Measurements from ENCODE around the gene VSTM4. TPM values are rescaled to one million over a fixed set of nuclear protein-coding genes. Genes with fewer than 3 reads are reported as not detected.

Gene VSTM4
- total and polyA plus RNA-seq, 12 donors = 15.1 to 136 (median 60.3) TPM

GRCh38 chr10:49160110-49160509, 44.8 kb upstream of the VSTM4 start:
- no peak for TF ChIP-seq POLR2A (IDR thresholded peaks at IDR 0.05)
- TF ChIP-seq, protein P1, sequence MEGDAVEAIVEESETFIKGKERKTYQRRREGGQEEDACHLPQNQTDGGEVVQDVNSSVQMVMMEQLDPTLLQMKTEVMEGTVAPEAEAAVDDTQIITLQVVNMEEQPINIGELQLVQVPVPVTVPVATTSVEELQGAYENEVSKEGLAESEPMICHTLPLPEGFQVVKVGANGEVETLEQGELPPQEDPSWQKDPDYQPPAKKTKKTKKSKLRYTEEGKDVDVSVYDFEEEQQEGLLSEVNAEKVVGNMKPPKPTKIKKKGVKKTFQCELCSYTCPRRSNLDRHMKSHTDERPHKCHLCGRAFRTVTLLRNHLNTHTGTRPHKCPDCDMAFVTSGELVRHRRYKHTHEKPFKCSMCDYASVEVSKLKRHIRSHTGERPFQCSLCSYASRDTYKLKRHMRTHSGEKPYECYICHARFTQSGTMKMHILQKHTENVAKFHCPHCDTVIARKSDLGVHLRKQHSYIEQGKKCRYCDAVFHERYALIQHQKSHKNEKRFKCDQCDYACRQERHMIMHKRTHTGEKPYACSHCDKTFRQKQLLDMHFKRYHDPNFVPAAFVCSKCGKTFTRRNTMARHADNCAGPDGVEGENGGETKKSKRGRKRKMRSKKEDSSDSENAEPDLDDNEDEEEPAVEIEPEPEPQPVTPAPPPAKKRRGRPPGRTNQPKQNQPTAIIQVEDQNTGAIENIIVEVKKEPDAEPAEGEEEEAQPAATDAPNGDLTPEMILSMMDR (IDR thresholded peaks at IDR 0.05) = no peak
- DNase-seq = no peak
- no peaks in the 10 kb centered on the region for H3K27me3 ChIP-seq
- no peak overlapping the region for H3K4me3 ChIP-seq
- H3K27ac ChIP-seq = no peak overlapping the region
- intact Hi-C loops (cut with DNase I) = loop anchor here (5.0 to 10.0 kb wide), 3 partner anchors 178 to 505 kb away; no protein-coding TSS in a partner anchor
- H3K4me1 ChIP-seq (replicated peaks in 1 of 2) = no peaks in the 10 kb centered on the region
- no peaks in the 10 kb centered on the region for H3K36me3 ChIP-seq (replicated peaks in 1 of 2)
- WGBS, 4 donors = 83 to 91% (median 85%) methylated on average over 5 of the region's 5 CpGs
- no peaks in the 10 kb centered on the region for H3K9me3 ChIP-seq (replicated peaks in 1 of 3)

- Histone ChIP-seq H3K9me3 (replicated peaks in 1 of 3) (no peaks in the 10 kb centered on the region), H3K4me1 (replicated peaks in 1 of 2) (no peaks in the 10 kb centered on the region), H3K36me3 (replicated peaks in 1 of 2) (no peaks in the 10 kb centered on the region), H3K4me3 (no peak overlapping the region), H3K27me3 (no peaks in the 10 kb centered on the region), H3K27ac (no peak overlapping the region)
- TF ChIP-seq, protein P1 (IDR thresholded peaks at IDR 0.05) = no peak
- no peak for TF ChIP-seq POLR2A (IDR thresholded peaks at IDR 0.05)
- 58 to 74% (median 59%) methylated on average over 3 of the region's 3 CpGs for WGBS, 4 donors
- intact Hi-C loops (cut with DNase I) = no loop called here
- no peak for DNase-seq
Observed at GRCh38 chr10:49158915-49159314, 43.6 kb upstream of the VSTM4 start.

- Histone ChIP-seq H3K9me3 (replicated peaks in 1 of 3) (no peaks in the 10 kb centered on the region), H3K36me3 (replicated peaks in 1 of 2) (no peaks in the 10 kb centered on the region), H3K27me3 (no peaks in the 10 kb centered on the region), H3K27ac (no peak overlapping the region), H3K4me3 (no peak overlapping the region), H3K4me1 (replicated peaks in 1 of 2) (no peaks in the 10 kb centered on the region)
- no peak for DNase-seq
- WGBS, 4 donors = 82 to 90% (median 84%) methylated on average over 7 of the region's 7 CpGs
- TF ChIP-seq, protein P1 (IDR thresholded peaks at IDR 0.05) = no peak
- no peak for TF ChIP-seq POLR2A (IDR thresholded peaks at IDR 0.05)
- intact Hi-C loops (cut with DNase I) = no loop called here
Observed at GRCh38 chr10:49158404-49158803, 43.1 kb upstream of the VSTM4 start.

GRCh38 chr10:49157229-49157628, 41.9 kb upstream of the VSTM4 start:
- peak in 1 of 7 donors; percentile 37 for DNase-seq
- H3K27ac ChIP-seq = no peak overlapping the region
- no peaks in the 10 kb centered on the region for H3K27me3 ChIP-seq
- no peaks in the 10 kb centered on the region for H3K36me3 ChIP-seq (replicated peaks in 1 of 2)
- no peak overlapping the region for H3K4me3 ChIP-seq
- intact Hi-C loops (cut with DNase I) = no loop called here
- H3K9me3 ChIP-seq (replicated peaks in 1 of 3) = no peaks in the 10 kb centered on the region
- H3K4me1 ChIP-seq (replicated peaks in 1 of 2) = no peaks in the 10 kb centered on the region
- TF ChIP-seq POLR2A (IDR thresholded peaks at IDR 0.05) = no peak
- TF ChIP-seq, protein P1 (IDR thresholded peaks at IDR 0.05) = no peak
- 84 to 98% (median 94%) methylated on average over 3 of the region's 3 CpGs for WGBS, 4 donors

Data from adrenal gland (tissue), 12 donors.